ENCODE measurements around the gene ERN2.

- TF ChIP-seq CTCF (conservative IDR thresholded peaks at IDR 0.05; ENCODE audit: low read length) = no peak
- TF ChIP-seq EZH2phosphoT487 (IDR thresholded peaks at IDR 0.05; ENCODE audit: borderline replicate concordance) = no peak
Observed at GRCh38 chr16:23667355-23667659, 45.7 kb downstream of the ERN2 start.

Measured in Loucy (cell line).